GM18907 (cell line): ENCODE results near the gene BHLHA15.

ENCODE experiments used
- ATAC-seq: cut with Tn5 transposase; IDR thresholded peaks from one replicate; pipeline ENCODE4 v1.9.1; 2021; ENCODE audit warnings: mild to moderate bottlenecking, moderate library complexity; ENCODE audit not compliant: unreplicated experiment

Gene BHLHA15

GRCh38 chr7:98206451-98207330 lies 4.5 kb upstream of the BHLHA15 start:
- ATAC-seq: no peak

GRCh38 chr7:98209166-98209920 lies 1.9 kb upstream of the BHLHA15 start:
- no peak for ATAC-seq

GRCh38 chr7:98210513-98211220 lies 572 bp upstream of the BHLHA15 start:
- no peak for ATAC-seq

GRCh38 chr7:98211676-98212531 lies 665 bp downstream of the BHLHA15 start:
- no peak for ATAC-seq

- ATAC-seq: no peak
Observed at GRCh38 chr7:98212532-98213041, 1.3 kb downstream of the BHLHA15 start.

GRCh38 chr7:98213296-98213887 lies 2.2 kb downstream of the BHLHA15 start:
- ATAC-seq: no peak

- no peak for ATAC-seq
Observed at GRCh38 chr7:98213888-98214810, 2.9 kb downstream of the BHLHA15 start.

- no peak for ATAC-seq
Observed at GRCh38 chr7:98214811-98215321, 3.6 kb downstream of the BHLHA15 start.

GRCh38 chr7:98215561-98216495 lies 4.6 kb downstream of the BHLHA15 start:
- no peak for ATAC-seq

GRCh38 chr7:98216941-98217622 lies 5.8 kb downstream of the BHLHA15 start:
- no peak for ATAC-seq

GRCh38 chr7:98217623-98218582 lies 6.7 kb downstream of the BHLHA15 start:
- no peak for ATAC-seq

GRCh38 chr7:98219382-98219781 lies 8.1 kb downstream of the BHLHA15 start:
- ATAC-seq: peak; percentile 4

GRCh38 chr7:98221611-98222532 lies 10.6 kb downstream of the BHLHA15 start:
- no peak for ATAC-seq

- no peak for ATAC-seq
Observed at GRCh38 chr7:98222533-98223195, 11.4 kb downstream of the BHLHA15 start.
